Neural progenitor cell (in vitro differentiated cells): ENCODE results near the gene CST9. TPM values are rescaled to one million over a fixed set of nuclear protein-coding genes. Genes with fewer than 3 reads are reported as not detected.

Experiments used
- DNase-seq: peaks from one replicate; pipeline ENCODE4 v3.0.0-alpha.2; 2016; ENCODE audit warnings: low spot score
- H2AFZ ChIP-seq: fragments of 200-600 bp; sonication (generic); replicated peaks from 2 replicates; pipeline ENCODE4 v1.6.1; 2016; ENCODE audit warnings: antibody characterized with exemption
- H3F3A ChIP-seq: fragments of 200-600 bp; sonication (generic); 2 replicates; pipeline ENCODE4 v1.6.1; 2016; ENCODE audit warnings: antibody characterized with exemption, low read depth
- H3K27ac ChIP-seq: fragments of 200-600 bp; sonication (generic); 2 replicates; pipeline ENCODE4 v1.5.1; 2016; ENCODE audit warnings: mild to moderate bottlenecking
- H3K27me3 ChIP-seq: fragments of 200-600 bp; sonication (generic); 2 replicates; pipeline ENCODE4 v1.6.1; 2016; ENCODE audit warnings: mild to moderate bottlenecking, moderate library complexity
- H3K36me3 ChIP-seq: fragments of 200-600 bp; sonication (generic); 2 replicates; pipeline ENCODE4 v1.5.1; 2016
- H3K4me1 ChIP-seq: fragments of 200-600 bp; sonication (generic); 2 replicates; pipeline ENCODE4 v1.6.1; 2016; ENCODE audit warnings: mixed run types
- H3K4me2 ChIP-seq: fragments of 200-600 bp; sonication (generic); 2 replicates; pipeline ENCODE4 v1.6.1; 2016
- H3K4me3 ChIP-seq: fragments of 200-600 bp; sonication (generic); 2 replicates; pipeline ENCODE4 v1.5.1; 2016
- H3K79me2 ChIP-seq: fragments of 200-600 bp; sonication (generic); 2 replicates; pipeline ENCODE4 v1.6.1; 2016; ENCODE audit warnings: low read depth
- H3K9ac ChIP-seq: fragments of 200-600 bp; sonication (generic); 2 replicates; pipeline ENCODE4 v1.6.1; 2016
- H3K9me3 ChIP-seq: fragments of 200-600 bp; sonication (generic); 2 replicates; pipeline ENCODE4 v1.5.1; 2016; ENCODE audit warnings: low read depth
- H4K20me1 ChIP-seq: fragments of 200-600 bp; sonication (generic); 2 replicates; pipeline ENCODE4 v1.6.1; 2016; ENCODE audit warnings: low read depth
- H3K27ac Mint-ChIP-seq: 3 replicates; pipeline ENCODE4 v1.8.0; 2021; ENCODE audit warnings: mixed read lengths
- H3K27me3 Mint-ChIP-seq: 2 replicates; pipeline ENCODE4 v1.8.0; 2022; ENCODE audit warnings: low read depth, mild to moderate bottlenecking, inconsistent platforms, moderate library complexity, mixed read lengths; ENCODE audit not compliant: insufficient read depth
- H3K36me3 Mint-ChIP-seq: 3 replicates; pipeline ENCODE4 v1.8.0; 2021; ENCODE audit warnings: mixed read lengths
- H3K4me1 Mint-ChIP-seq: 3 replicates; pipeline ENCODE4 v1.8.0; 2021; ENCODE audit warnings: mixed read lengths
- H3K4me3 Mint-ChIP-seq: 3 replicates; pipeline ENCODE4 v1.8.0; 2021; ENCODE audit warnings: mild to moderate bottlenecking, moderate library complexity, mixed read lengths
- H3K9me3 Mint-ChIP-seq: 3 replicates; pipeline ENCODE4 v1.8.0; 2020; ENCODE audit warnings: mixed read lengths
- EZH2 ChIP-seq: fragments of 200-600 bp; sonication (generic); IDR thresholded peaks from 2 replicates; pipeline ENCODE4 v1.6.1; 2017; ENCODE audit warnings: antibody characterized with exemption, mild to moderate bottlenecking, moderate library complexity
- EZH2phosphoT487 ChIP-seq: fragments of 200-600 bp; sonication (generic); IDR thresholded peaks from 2 replicates; pipeline ENCODE4 v1.6.1; 2017; ENCODE audit warnings: antibody characterized with exemption
- total RNA-seq: library from RNA; depleted of rRNA; stranded (reverse); fragments of >200 nt; gene quantifications from 2 replicates; pipeline ENCODE4 v1.2.3, GENCODE V29; 2015; ENCODE audit warnings: low replicate concordance
- TF ChIP-seq, protein P1 (sequence below): fragments of 200-600 bp; sonication (generic); IDR thresholded peaks from 2 replicates; pipeline ENCODE4 v1.5.1; 2017; ENCODE audit warnings: antibody characterized with exemption, mild to moderate bottlenecking

CST9 gene, protein sequence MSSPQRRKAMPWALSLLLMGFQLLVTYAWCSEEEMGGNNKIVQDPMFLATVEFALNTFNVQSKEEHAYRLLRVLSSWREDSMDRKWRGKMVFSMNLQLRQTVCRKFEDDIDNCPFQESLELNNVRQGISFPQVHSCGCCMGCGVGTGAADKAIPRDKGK
- not detected in 2 replicates for total RNA-seq

DNA sequence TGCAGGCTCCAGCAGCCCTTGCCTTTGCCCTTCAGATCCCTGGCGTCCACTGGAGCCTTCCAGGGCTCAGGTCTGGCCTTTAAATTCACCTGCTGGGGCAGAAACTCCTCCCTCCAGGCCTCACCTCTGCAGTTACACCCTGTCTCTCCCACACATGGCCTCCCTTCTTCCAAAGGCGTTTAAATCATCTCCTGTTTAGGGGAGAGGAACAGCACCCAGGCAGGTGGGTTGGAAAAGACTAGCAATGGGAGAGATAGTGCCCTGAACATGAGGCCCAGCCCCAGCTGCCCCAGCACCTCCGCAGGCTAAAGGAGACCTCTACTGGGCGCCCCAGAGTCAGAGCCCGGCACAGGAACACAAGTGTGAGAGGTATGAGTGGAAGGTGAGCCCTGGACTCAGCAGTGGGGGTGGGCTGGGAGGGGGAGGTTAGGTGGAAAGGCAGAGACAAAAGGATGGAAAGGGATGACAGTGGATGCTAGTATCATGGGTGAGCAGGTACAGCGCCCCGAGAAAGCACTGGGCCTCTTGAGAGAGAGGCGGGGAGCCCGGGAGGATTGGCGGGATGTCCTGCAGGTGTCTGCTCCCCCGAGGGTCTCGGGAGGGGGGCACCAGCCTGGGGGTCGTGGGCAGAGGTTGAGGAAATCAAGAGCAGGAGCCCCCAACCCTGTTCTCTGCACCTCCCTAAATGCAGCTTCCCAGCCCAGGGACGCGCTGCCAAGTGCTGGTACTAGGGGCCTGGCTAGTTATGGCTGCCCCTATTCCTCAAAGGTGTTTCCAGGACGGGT lies at the start of gene CST9:
CST9 (minus strand) TSS at position 51 of the 785 bp plus-strand sequence. CDS start 53 bp downstream, outside the sequence.
- peak within 1 kb of the TSS; percentile 16 for H3K4me3 Mint-ChIP-seq
- TF ChIP-seq, protein P1, sequence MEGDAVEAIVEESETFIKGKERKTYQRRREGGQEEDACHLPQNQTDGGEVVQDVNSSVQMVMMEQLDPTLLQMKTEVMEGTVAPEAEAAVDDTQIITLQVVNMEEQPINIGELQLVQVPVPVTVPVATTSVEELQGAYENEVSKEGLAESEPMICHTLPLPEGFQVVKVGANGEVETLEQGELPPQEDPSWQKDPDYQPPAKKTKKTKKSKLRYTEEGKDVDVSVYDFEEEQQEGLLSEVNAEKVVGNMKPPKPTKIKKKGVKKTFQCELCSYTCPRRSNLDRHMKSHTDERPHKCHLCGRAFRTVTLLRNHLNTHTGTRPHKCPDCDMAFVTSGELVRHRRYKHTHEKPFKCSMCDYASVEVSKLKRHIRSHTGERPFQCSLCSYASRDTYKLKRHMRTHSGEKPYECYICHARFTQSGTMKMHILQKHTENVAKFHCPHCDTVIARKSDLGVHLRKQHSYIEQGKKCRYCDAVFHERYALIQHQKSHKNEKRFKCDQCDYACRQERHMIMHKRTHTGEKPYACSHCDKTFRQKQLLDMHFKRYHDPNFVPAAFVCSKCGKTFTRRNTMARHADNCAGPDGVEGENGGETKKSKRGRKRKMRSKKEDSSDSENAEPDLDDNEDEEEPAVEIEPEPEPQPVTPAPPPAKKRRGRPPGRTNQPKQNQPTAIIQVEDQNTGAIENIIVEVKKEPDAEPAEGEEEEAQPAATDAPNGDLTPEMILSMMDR: no peak
- TF ChIP-seq EZH2: no peak
- TF ChIP-seq EZH2phosphoT487: no peak
- peaks cover 4% of the 10 kb centered on the region for H3K9me3 Mint-ChIP-seq
- Histone ChIP-seq H3K27me3 (no peaks in the 10 kb centered on the region), H3K79me2 (no peaks in the 10 kb centered on the region), H3K4me3 (no peak within 1 kb of the TSS), H3K4me2 (no peak within 1 kb of the TSS), H2AFZ (peak within 1 kb of the TSS; percentile 48), H3K9me3 (no peaks in the 10 kb centered on the region), H3K9ac (no peak within 1 kb of the TSS), H4K20me1 (no peaks in the 10 kb centered on the region), H3F3A (peaks cover 5% of the 10 kb centered on the region), H3K4me1 (peaks cover 16% of the 10 kb centered on the region), H3K27ac (no peak within 1 kb of the TSS), H3K36me3 (no peaks in the 10 kb centered on the region)
- no peaks in the 10 kb centered on the region for H3K36me3 Mint-ChIP-seq
- peaks cover 30% of the 10 kb centered on the region for H3K4me1 Mint-ChIP-seq
- peaks cover 11% of the 10 kb centered on the region for H3K27me3 Mint-ChIP-seq
- peak; percentile 1 for DNase-seq
- no peak within 1 kb of the TSS for H3K27ac Mint-ChIP-seq

DNA sequence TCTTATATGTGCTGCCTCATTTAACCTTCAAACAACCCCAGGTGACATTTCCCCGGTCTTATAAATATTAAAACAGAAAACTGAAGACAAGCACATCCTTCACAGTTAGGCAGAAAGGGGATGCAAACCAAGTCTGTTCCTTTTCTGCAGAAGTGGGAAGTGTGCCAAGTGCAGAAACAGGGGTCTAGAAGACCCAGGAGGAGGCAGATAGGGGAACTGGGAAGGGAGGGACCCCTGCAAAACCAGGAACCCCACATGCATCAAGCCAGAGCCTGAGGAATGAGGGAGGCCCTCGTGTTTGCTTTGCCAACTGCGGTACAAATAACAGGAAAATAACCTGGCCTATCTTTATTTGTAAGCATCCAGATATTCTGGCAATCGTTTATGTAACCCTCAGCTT lies 49.0 kb upstream of the CST9 start:
- TF ChIP-seq EZH2: no peak
- TF ChIP-seq EZH2phosphoT487: no peak
- TF ChIP-seq, protein P1: no peak
- Mint-ChIP-seq H3K9me3 (no peaks in the 10 kb centered on the region), H3K27ac (no peak overlapping the region), H3K27me3 (peaks cover 6% of the 10 kb centered on the region), H3K4me1 (peaks cover 5% of the 10 kb centered on the region), H3K36me3 (no peaks in the 10 kb centered on the region), H3K4me3 (no peak overlapping the region)
- no peaks in the 10 kb centered on the region for H3F3A ChIP-seq
- no peaks in the 10 kb centered on the region for H3K27me3 ChIP-seq
- no peak overlapping the region for H3K9ac ChIP-seq
- no peak overlapping the region for H3K4me3 ChIP-seq
- no peaks in the 10 kb centered on the region for H3K36me3 ChIP-seq
- no peak overlapping the region for H2AFZ ChIP-seq
- H3K27ac ChIP-seq: no peak overlapping the region
- H3K4me2 ChIP-seq: no peak overlapping the region
- H3K4me1 ChIP-seq: no peaks in the 10 kb centered on the region
- no peaks in the 10 kb centered on the region for H3K79me2 ChIP-seq
- no peaks in the 10 kb centered on the region for H3K9me3 ChIP-seq
- no peaks in the 10 kb centered on the region for H4K20me1 ChIP-seq
- no peak for DNase-seq

DNA sequence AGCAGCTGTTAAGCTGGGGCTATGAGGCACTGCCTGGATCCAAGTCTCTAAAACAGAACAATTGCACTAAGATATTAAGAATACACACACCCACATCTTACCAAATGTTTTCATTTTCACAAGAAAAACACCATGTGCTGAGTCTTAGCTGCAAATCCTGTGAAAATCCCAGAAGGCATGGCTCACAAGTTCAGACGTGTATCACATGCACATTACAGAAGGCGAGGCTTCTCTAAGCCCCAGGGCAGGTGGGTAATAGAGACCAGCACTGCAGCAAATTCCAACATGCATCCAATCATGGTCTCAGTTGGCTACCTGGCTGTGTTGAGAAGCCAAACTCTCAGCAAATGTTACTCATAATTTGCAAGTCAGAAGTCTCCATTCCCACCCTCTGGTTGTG lies 48.3 kb upstream of the CST9 start:
- no peak for DNase-seq
- no peak overlapping the region for H2AFZ ChIP-seq
- no peak overlapping the region for H3K27ac ChIP-seq
- no peaks in the 10 kb centered on the region for H3F3A ChIP-seq
- Mint-ChIP-seq H3K27me3 (peaks cover 6% of the 10 kb centered on the region), H3K4me3 (no peak overlapping the region), H3K36me3 (no peaks in the 10 kb centered on the region), H3K4me1 (peaks cover 5% of the 10 kb centered on the region), H3K27ac (no peak overlapping the region), H3K9me3 (no peaks in the 10 kb centered on the region)
- H3K4me3 ChIP-seq: no peak overlapping the region
- TF ChIP-seq EZH2 (no peak), EZH2phosphoT487 (no peak)
- TF ChIP-seq, protein P1: no peak
- H4K20me1 ChIP-seq: no peaks in the 10 kb centered on the region
- no peaks in the 10 kb centered on the region for H3K27me3 ChIP-seq
- no peaks in the 10 kb centered on the region for H3K79me2 ChIP-seq
- H3K36me3 ChIP-seq: no peaks in the 10 kb centered on the region
- H3K4me1 ChIP-seq: no peaks in the 10 kb centered on the region
- H3K9ac ChIP-seq: no peak overlapping the region
- no peak overlapping the region for H3K4me2 ChIP-seq
- H3K9me3 ChIP-seq: no peaks in the 10 kb centered on the region
